Measurements from ENCODE around the gene MBD5.

The MBD5 gene

GRCh38 chr2:148528356-148529064, 507.6 kb downstream of the MBD5 start:
- DNase-seq (ENCODE audit: low read depth) = no peak
- H3K4me3 ChIP-seq (ENCODE audit: low read depth, low read length) = no peak overlapping the region
- TF ChIP-seq, protein P1, sequence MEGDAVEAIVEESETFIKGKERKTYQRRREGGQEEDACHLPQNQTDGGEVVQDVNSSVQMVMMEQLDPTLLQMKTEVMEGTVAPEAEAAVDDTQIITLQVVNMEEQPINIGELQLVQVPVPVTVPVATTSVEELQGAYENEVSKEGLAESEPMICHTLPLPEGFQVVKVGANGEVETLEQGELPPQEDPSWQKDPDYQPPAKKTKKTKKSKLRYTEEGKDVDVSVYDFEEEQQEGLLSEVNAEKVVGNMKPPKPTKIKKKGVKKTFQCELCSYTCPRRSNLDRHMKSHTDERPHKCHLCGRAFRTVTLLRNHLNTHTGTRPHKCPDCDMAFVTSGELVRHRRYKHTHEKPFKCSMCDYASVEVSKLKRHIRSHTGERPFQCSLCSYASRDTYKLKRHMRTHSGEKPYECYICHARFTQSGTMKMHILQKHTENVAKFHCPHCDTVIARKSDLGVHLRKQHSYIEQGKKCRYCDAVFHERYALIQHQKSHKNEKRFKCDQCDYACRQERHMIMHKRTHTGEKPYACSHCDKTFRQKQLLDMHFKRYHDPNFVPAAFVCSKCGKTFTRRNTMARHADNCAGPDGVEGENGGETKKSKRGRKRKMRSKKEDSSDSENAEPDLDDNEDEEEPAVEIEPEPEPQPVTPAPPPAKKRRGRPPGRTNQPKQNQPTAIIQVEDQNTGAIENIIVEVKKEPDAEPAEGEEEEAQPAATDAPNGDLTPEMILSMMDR (conservative IDR thresholded peaks at IDR 0.05; ENCODE audit: low read depth, low read length) = no peak

DNA sequence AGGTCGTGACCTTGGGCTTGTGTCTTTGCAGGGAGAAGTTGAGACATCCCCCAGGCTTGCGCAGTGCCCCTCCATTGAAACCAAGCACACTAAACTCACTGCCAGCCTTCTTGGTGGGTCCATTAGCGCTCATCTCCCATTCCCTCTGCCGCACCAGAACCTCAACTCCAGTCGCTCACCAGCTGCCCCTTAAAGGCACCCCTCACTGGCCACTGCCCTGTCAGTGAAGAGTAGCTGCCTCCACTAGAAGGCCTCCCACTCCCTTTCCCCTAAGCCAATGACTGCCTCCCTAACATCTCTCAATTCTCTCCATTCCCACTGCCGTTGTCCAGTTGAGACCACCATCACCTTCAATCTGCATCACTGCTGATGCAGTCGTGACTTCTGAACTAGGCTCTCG, 508.9 kb downstream of the MBD5 start:
- TF ChIP-seq, protein P1 (conservative IDR thresholded peaks at IDR 0.05; ENCODE audit: low read depth, low read length) = no peak
- no peak overlapping the region for H3K4me3 ChIP-seq (ENCODE audit: low read depth, low read length)
- no peak for DNase-seq (ENCODE audit: low read depth)

- TF ChIP-seq, protein P1 (conservative IDR thresholded peaks at IDR 0.05; ENCODE audit: low read depth, low read length) = no peak
- DNase-seq (ENCODE audit: low read depth) = no peak
- no peak overlapping the region for H3K4me3 ChIP-seq (ENCODE audit: low read depth, low read length)
These were observed 509.5 kb downstream of the MBD5 start for GRCh38 chr2:148530350-148530749.

DNA sequence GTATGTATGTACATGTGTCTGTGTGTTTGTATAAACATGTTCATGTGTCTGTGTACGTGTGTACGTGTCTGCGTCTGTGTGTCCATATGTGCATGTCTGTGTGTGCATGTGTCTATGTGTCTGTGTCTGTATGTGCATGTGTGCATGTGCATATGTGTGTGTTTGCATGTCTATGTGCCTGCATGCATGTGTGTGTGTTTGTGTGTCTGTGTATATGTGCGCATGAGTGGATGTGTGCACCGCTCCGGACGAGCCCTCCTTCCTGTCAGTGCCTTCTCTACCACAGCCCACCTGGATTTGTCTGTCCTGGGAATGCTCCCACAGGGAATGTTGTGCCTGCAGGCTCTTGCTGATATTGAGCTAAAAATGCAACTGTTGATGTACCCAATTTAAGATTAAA, 510.3 kb downstream of the MBD5 start:
- no peak for DNase-seq (ENCODE audit: low read depth)
- TF ChIP-seq, protein P1 (conservative IDR thresholded peaks at IDR 0.05; ENCODE audit: low read depth, low read length) = no peak
- no peak overlapping the region for H3K4me3 ChIP-seq (ENCODE audit: low read depth, low read length)

GRCh38 chr2:148531669-148532428, 511.0 kb downstream of the MBD5 start:
- DNase-seq (ENCODE audit: low read depth) = no peak
- TF ChIP-seq, protein P1 (conservative IDR thresholded peaks at IDR 0.05; ENCODE audit: low read depth, low read length) = no peak
- H3K4me3 ChIP-seq (ENCODE audit: low read depth, low read length) = no peak overlapping the region

GRCh38 chr2:148533004-148533403, 512.1 kb downstream of the MBD5 start:
- H3K4me3 ChIP-seq (ENCODE audit: low read depth, low read length) = no peak overlapping the region
- TF ChIP-seq, protein P1 (conservative IDR thresholded peaks at IDR 0.05; ENCODE audit: low read depth, low read length) = no peak
- no peak for DNase-seq (ENCODE audit: low read depth)

Measured in choroid plexus epithelial cell (primary cell).